ENCODE measurements around the gene ATP5F1C. TPM values are rescaled to one million over a fixed set of nuclear protein-coding genes. Genes with fewer than 3 reads are reported as not detected.

ATP5F1C gene
- total RNA-seq (269 TPM), polyA plus RNA-seq (ENCODE audit: insufficient read depth, low read depth, low replicate concordance) (695 TPM)
- long read RNA-seq, donor 1, transcript ATP5F1C-207 (4 exons, 782 nt), result minor isoform, 9 of 244 reads
- long read RNA-seq, donor 1, transcript ATP5F1C-202 (10 exons, 1,163 nt), result major isoform, 81 of 244 reads
- long read RNA-seq, donor 1, transcript ATP5F1C-201 (9 exons, 1,078 nt), result minor isoform, 22 of 244 reads
- long read RNA-seq, donor 1, transcript ATP5F1C-209 (4 exons, 460 nt), result minor isoform, 26 of 244 reads
- long read RNA-seq, donor 1, partial matches to known transcripts, result 103 of 244 reads
- long read RNA-seq, donor 1, other reads (novel, unspliced or antisense), result 0 of 244 reads
- long read RNA-seq, donor 2, transcript ATP5F1C-209 (4 exons, 460 nt), result minor isoform, 22 of 392 reads
- long read RNA-seq, donor 2, transcript ATP5F1C-201 (9 exons, 1,078 nt), result minor isoform, 37 of 392 reads
- long read RNA-seq, donor 2, transcript ATP5F1C-207 (4 exons, 782 nt), result minor isoform, 7 of 392 reads
- long read RNA-seq, donor 2, transcript ATP5F1C-202 (10 exons, 1,163 nt), result major isoform, 130 of 392 reads
- long read RNA-seq, donor 2, partial matches to known transcripts, result 190 of 392 reads
- long read RNA-seq, donor 2, other reads (novel, unspliced or antisense), result 0 of 392 reads
- long read RNA-seq, donor 3, transcript ATP5F1C-202 (10 exons, 1,163 nt), result major isoform, 163 of 426 reads
- long read RNA-seq, donor 3, transcript ATP5F1C-201 (9 exons, 1,078 nt), result minor isoform, 31 of 426 reads
- long read RNA-seq, donor 3, transcript ATP5F1C-207 (4 exons, 782 nt), result minor isoform, 10 of 426 reads
- long read RNA-seq, donor 3, transcript ATP5F1C-209 (4 exons, 460 nt), result minor isoform, 19 of 426 reads
- long read RNA-seq, donor 3, partial matches to known transcripts, result 194 of 426 reads
- long read RNA-seq, donor 3, other reads (novel, unspliced or antisense), result 0 of 426 reads
- long read RNA-seq, donor 4, transcript ATP5F1C-201 (9 exons, 1,078 nt), result minor isoform, 27 of 190 reads
- long read RNA-seq, donor 4, transcript ATP5F1C-202 (10 exons, 1,163 nt), result major isoform, 106 of 190 reads
- long read RNA-seq, donor 4, transcript ATP5F1C-207 (4 exons, 782 nt), result minor isoform, 7 of 190 reads
- long read RNA-seq, donor 4, partial matches to known transcripts, result 48 of 190 reads
- long read RNA-seq, donor 4, other reads (novel, unspliced or antisense), result 0 of 190 reads
- long read RNA-seq, donor 5, transcript ATP5F1C-209 (4 exons, 460 nt), result minor isoform, 5 of 23 reads
- long read RNA-seq, donor 5, transcript ATP5F1C-202 (10 exons, 1,163 nt), result major isoform, 9 of 23 reads
- long read RNA-seq, donor 5, partial matches to known transcripts, result 5 of 23 reads
- long read RNA-seq, donor 5, other reads (novel, unspliced or antisense), result 0 of 23 reads
- long read RNA-seq, donor 6, transcript ATP5F1C-201 (9 exons, 1,078 nt), result minor isoform, 79 of 1,018 reads
- long read RNA-seq, donor 6, transcript ATP5F1C-209 (4 exons, 460 nt), result minor isoform, 75 of 1,018 reads
- long read RNA-seq, donor 6, transcript ATP5F1C-207 (4 exons, 782 nt), result minor isoform, 27 of 1,018 reads
- long read RNA-seq, donor 6, transcript ATP5F1C-202 (10 exons, 1,163 nt), result major isoform, 299 of 1,018 reads
- long read RNA-seq, donor 6, partial matches to known transcripts, result 504 of 1,018 reads
- long read RNA-seq, donor 6, other reads (novel, unspliced or antisense), result 18 of 1,018 reads
- long read RNA-seq, donor 7, transcript ATP5F1C-201 (9 exons, 1,078 nt), result minor isoform, 13 of 170 reads
- long read RNA-seq, donor 7, transcript ATP5F1C-209 (4 exons, 460 nt), result minor isoform, 7 of 170 reads
- long read RNA-seq, donor 7, transcript ATP5F1C-202 (10 exons, 1,163 nt), result major isoform, 132 of 170 reads
- long read RNA-seq, donor 7, partial matches to known transcripts, result 5 of 170 reads
- long read RNA-seq, donor 7, other reads (novel, unspliced or antisense), result 13 of 170 reads
- long read RNA-seq, donor 8, transcript ATP5F1C-202 (10 exons, 1,163 nt), result major isoform, 97 of 274 reads
- long read RNA-seq, donor 8, transcript ATP5F1C-207 (4 exons, 782 nt), result minor isoform, 5 of 274 reads
- long read RNA-seq, donor 8, transcript ATP5F1C-209 (4 exons, 460 nt), result minor isoform, 29 of 274 reads
- long read RNA-seq, donor 8, transcript ATP5F1C-201 (9 exons, 1,078 nt), result minor isoform, 36 of 274 reads
- long read RNA-seq, donor 8, partial matches to known transcripts, result 101 of 274 reads
- long read RNA-seq, donor 8, other reads (novel, unspliced or antisense), result 0 of 274 reads
- long read RNA-seq, donor 9, transcript ATP5F1C-202 (10 exons, 1,163 nt), result major isoform, 72 of 187 reads
- long read RNA-seq, donor 9, transcript ATP5F1C-209 (4 exons, 460 nt), result minor isoform, 16 of 187 reads
- long read RNA-seq, donor 9, transcript ATP5F1C-207 (4 exons, 782 nt), result minor isoform, 6 of 187 reads
- long read RNA-seq, donor 9, transcript ATP5F1C-201 (9 exons, 1,078 nt), result minor isoform, 15 of 187 reads
- long read RNA-seq, donor 9, partial matches to known transcripts, result 75 of 187 reads
- long read RNA-seq, donor 9, other reads (novel, unspliced or antisense), result 0 of 187 reads
- long read RNA-seq, donor 10, transcript ATP5F1C-201 (9 exons, 1,078 nt), result minor isoform, 17 of 253 reads
- long read RNA-seq, donor 10, transcript ATP5F1C-207 (4 exons, 782 nt), result minor isoform, 6 of 253 reads
- long read RNA-seq, donor 10, transcript ATP5F1C-202 (10 exons, 1,163 nt), result major isoform, 85 of 253 reads
- long read RNA-seq, donor 10, transcript ATP5F1C-209 (4 exons, 460 nt), result minor isoform, 32 of 253 reads
- long read RNA-seq, donor 10, partial matches to known transcripts, result 110 of 253 reads
- long read RNA-seq, donor 10, other reads (novel, unspliced or antisense), result 0 of 253 reads

DNA sequence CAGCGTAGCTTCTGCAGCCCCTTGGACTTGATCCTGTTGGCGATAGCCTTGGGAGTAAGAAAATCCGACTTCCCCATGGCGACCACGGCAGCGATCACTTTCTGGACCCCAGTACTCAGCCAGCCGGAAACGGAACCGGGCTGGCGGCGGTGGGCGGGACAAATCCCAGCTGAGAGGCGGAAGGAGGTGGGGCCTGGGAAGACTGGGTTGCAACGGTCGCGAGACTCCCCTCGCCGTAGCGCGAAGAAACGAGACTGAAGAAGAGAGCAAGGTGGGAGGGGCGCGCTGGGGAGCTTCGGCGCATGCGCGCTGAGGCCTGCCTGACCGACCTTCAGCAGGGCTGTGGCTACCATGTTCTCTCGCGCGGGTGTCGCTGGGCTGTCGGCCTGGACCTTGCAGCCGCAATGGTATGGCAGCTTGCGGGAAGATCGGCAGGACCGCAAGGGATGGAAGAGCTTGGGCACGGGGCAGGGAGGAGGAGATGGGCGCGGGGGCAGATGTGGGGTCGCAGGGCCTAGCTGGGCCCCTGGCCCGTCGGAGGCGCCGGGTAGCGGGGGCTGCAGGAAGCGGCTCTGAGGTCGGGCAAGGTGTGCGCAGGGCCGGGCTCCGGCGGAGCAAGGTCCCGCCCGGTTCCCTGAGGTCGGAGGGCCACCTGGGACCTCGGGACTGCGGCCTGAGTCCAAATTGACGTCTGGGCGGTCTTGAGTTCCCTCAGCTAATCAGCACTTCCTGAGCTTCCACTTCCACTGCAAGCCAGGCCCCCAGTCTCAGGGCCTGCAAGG, at the start of gene ATP5F1C, which contains the start of gene KIN:
Gene ATP5F1C, plus strand, starts transcription at position 321 of the 782 bp plus-strand sequence. Its CDS starts 31 bp downstream, at position 352.
Gene KIN, minus strand, starts transcription at position 137 of the 782 bp plus-strand sequence. Its CDS starts 60 bp downstream, at position 77.
- peak; percentile 66 for FAIRE-seq
- Histone ChIP-seq H3K9ac (ENCODE audit: low read length in 3 of 3) (peak within 1 kb of the TSS; percentile 94 to 97 (median 97)), H3K36me3 (ENCODE audit: control insufficient read depth in 2 of 3, insufficient read depth in 3 of 3, low read length in 3 of 3) (peaks cover 0 to 2% (median 0%) of the 10 kb centered on the region in 3 donors), H3K27ac (ENCODE audit: low read depth in 2 of 2, low read length in 2 of 2) (peak within 1 kb of the TSS; percentile 87 to 89), H3K4me3 (ENCODE audit: low read length in 3 of 3) (peak within 1 kb of the TSS; percentile 93 to 98 (median 95)), H3K27me3 (ENCODE audit: control insufficient read depth, insufficient read depth, low read length) (no peaks in the 10 kb centered on the region), H3K4me1 (ENCODE audit: control insufficient read depth in 2 of 3, insufficient read depth in 2 of 3, low read depth in 1 of 3, low read length in 3 of 3) (peaks cover 0 to 15% (median 5%) of the 10 kb centered on the region in 3 donors), H3K9me3 (ENCODE audit: control insufficient read depth in 2 of 3, insufficient read depth in 1 of 3, low read length in 3 of 3) (no peaks in the 10 kb centered on the region)
- DNase-seq, result peak; percentile 98 to 99 (median 99)
- TF ChIP-seq, protein P1, sequence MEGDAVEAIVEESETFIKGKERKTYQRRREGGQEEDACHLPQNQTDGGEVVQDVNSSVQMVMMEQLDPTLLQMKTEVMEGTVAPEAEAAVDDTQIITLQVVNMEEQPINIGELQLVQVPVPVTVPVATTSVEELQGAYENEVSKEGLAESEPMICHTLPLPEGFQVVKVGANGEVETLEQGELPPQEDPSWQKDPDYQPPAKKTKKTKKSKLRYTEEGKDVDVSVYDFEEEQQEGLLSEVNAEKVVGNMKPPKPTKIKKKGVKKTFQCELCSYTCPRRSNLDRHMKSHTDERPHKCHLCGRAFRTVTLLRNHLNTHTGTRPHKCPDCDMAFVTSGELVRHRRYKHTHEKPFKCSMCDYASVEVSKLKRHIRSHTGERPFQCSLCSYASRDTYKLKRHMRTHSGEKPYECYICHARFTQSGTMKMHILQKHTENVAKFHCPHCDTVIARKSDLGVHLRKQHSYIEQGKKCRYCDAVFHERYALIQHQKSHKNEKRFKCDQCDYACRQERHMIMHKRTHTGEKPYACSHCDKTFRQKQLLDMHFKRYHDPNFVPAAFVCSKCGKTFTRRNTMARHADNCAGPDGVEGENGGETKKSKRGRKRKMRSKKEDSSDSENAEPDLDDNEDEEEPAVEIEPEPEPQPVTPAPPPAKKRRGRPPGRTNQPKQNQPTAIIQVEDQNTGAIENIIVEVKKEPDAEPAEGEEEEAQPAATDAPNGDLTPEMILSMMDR (IDR thresholded peaks at IDR 0.05; ENCODE audit: borderline replicate concordance, extremely low read depth, insufficient read depth), result no peak
- intact Hi-C loops (cut with DNase I), result no loop called here
